ENCODE measurements around the gene GNG2.

GRCh38 chr14:51871846-51872245 is 11.4 kb downstream of the GNG2 start:
- TF ChIP-seq CTCF (conservative IDR thresholded peaks at IDR 0.05; ENCODE audit: low read depth, low read length) (no peak), EZH2phosphoT487 (IDR thresholded peaks at IDR 0.05; ENCODE audit: borderline replicate concordance, low read length) (no peak), EZH2 (IDR thresholded peaks at IDR 0.05; ENCODE audit: low read length, unreplicated experiment) (no peak)
